H1 (cell line): Measurements from ENCODE around the gene ZFP37.
"Not testable (repeated sequence)": the region's sequence is repeated elsewhere in the genome, so short reads cannot be mapped to it uniquely, and the experiment has no call there.

Source experiments
- EZH2 ChIP-seq: fragments of 200-600 bp; sonication (generic); IDR thresholded peaks from 2 replicates; pipeline ENCODE4 v1.7.1; 2012; ENCODE audit warnings: low read depth, mild to moderate bottlenecking, moderate library complexity, low read length, inconsistent platforms; ENCODE audit not compliant: severe bottlenecking
- POLR2A ChIP-seq, 2 experiments: IDR thresholded peaks; 1 replicate in 1 of 2; 2 replicates in 1 of 2; pipeline ENCODE4 v1.6.1; 2011; ENCODE audit warnings: low read depth in 2 of 2, low read length in 2 of 2, mild to moderate bottlenecking in 2 of 2; ENCODE audit errors: control extremely low read depth in 1 of 2
- RAD21 ChIP-seq, 2 experiments: IDR thresholded peaks in 1 of 2; conservative IDR thresholded peaks in 1 of 2; 2 replicates each; pipeline ENCODE4 v1.6.1; 2011; ENCODE audit warnings: low read depth in 2 of 2, low read length in 2 of 2, improper control_type of control experiment in 1 of 2, inconsistent platforms in 1 of 2, mild to moderate bottlenecking in 1 of 2, moderate library complexity in 1 of 2
- RFX5 ChIP-seq: IDR thresholded peaks from 2 replicates; pipeline ENCODE4 v1.6.1; 2011; ENCODE audit warnings: low read depth, low read length, improper control_type of control experiment, borderline replicate concordance
- RXRA ChIP-seq: IDR thresholded peaks from 2 replicates; pipeline ENCODE4 v1.6.1; 2011; ENCODE audit warnings: low read depth, mild to moderate bottlenecking, low read length, moderate library complexity; ENCODE audit not compliant: insufficient read depth
- SIN3A ChIP-seq, 2 experiments: IDR thresholded peaks in 1 of 2; conservative IDR thresholded peaks in 1 of 2; 2 replicates each; pipeline ENCODE4 v1.6.1; 2011 to 2012; ENCODE audit warnings: low read length in 2 of 2, improper control_type of control experiment in 1 of 2, low read depth in 1 of 2, mild to moderate bottlenecking in 1 of 2

DNA sequence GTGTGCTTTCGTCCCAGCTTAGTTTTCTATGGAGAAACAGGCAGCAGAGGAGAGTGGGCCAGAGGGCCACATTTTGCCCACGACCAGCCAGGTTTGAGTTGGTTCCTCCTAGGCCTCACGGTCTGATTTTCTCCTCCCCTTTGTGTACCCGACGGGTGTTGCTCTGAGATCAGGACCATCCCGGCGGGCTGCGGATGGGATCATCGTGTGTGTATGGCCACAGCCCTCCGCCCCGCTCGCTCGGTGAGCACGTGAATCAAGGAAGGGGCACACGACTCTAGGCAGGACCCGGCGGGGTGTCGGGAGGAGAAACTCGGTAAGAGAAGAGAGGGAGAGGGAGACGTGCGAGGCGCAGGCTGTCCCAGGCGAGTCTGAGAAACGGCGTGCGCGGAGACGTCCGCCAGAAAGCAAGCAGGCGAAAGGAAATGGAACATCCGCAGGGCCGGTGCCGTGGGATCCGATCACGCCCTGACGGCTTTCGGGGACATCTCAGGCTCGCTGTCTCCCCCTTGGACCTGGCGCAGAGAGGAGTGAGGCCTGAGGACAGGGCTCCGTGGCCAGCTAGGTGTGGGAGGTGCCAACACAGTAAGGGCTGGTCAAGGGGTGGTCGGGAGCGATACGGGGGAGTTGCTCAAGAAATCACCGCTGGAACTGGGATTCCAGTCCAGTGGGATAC lies 5.9 kb upstream of the ZFP37 start:
- TF ChIP-seq RFX5; RAD21 (IDR thresholded peaks at IDR 0.05 in 1 of 2, conservative IDR thresholded peaks at IDR 0.05 in 1 of 2; ENCODE audit: low read depth in 2 of 2, low read length in 2 of 2); EZH2; RXRA; SIN3A (conservative IDR thresholded peaks at IDR 0.05 in 1 of 2, IDR thresholded peaks at IDR 0.05 in 1 of 2; ENCODE audit: low read depth in 1 of 2, low read length in 2 of 2); POLR2A (IDR thresholded peaks at IDR 0.05; ENCODE audit: control extremely low read depth in 1 of 2, low read depth in 2 of 2, low read length in 2 of 2): not testable (repeated sequence)
